IPS-20b (cell line): ENCODE measurements around the gene CDH4.
"Not testable (repeated sequence)": the region's sequence is repeated elsewhere in the genome, so short reads cannot be mapped to it uniquely, and the experiment has no call there.

Source experiments
- H3K27ac ChIP-seq: one replicate; pipeline ENCODE4 v1.5.1; 2013; ENCODE audit warnings: low read length
- H3K27me3 ChIP-seq: 2 replicates; pipeline ENCODE4 v1.6.1; 2013; ENCODE audit warnings: mild to moderate bottlenecking, low read length, inconsistent platforms; ENCODE audit not compliant: insufficient read depth
- H3K36me3 ChIP-seq: 2 replicates; pipeline ENCODE4 v1.6.1; 2013; ENCODE audit warnings: low read depth, mild to moderate bottlenecking, inconsistent platforms, low read length, moderate library complexity; ENCODE audit not compliant: insufficient read depth
- H3K4me1 ChIP-seq: 2 replicates; pipeline ENCODE4 v1.6.1; 2013; ENCODE audit warnings: mild to moderate bottlenecking, control low read depth, inconsistent platforms, low read length, moderate library complexity; ENCODE audit not compliant: insufficient read depth
- H3K4me3 ChIP-seq: 2 replicates; pipeline ENCODE4 v1.5.1; 2013; ENCODE audit warnings: mild to moderate bottlenecking, low read length, inconsistent platforms
- H3K9ac ChIP-seq: 2 replicates; pipeline ENCODE4 v1.6.1; 2013; ENCODE audit warnings: low read depth, mild to moderate bottlenecking, inconsistent platforms, low read length, moderate library complexity
- H3K9me3 ChIP-seq: 2 replicates; pipeline ENCODE4 v1.6.1; 2013; ENCODE audit warnings: mild to moderate bottlenecking, low read depth, low read length, inconsistent platforms; ENCODE audit not compliant: insufficient read depth

Gene CDH4

GRCh38 chr20:61852268-61853072 is 600.4 kb downstream of the CDH4 start:
- no peak overlapping the region for H3K9ac ChIP-seq
- no peaks in the 10 kb centered on the region for H3K4me1 ChIP-seq
- H3K4me3 ChIP-seq: no peak overlapping the region
- no peak overlapping the region for H3K27ac ChIP-seq
- peaks cover 10% of the 10 kb centered on the region; the same call in 1 of the 2 replicates for H3K27me3 ChIP-seq
- H3K9me3 ChIP-seq: no peaks in the 10 kb centered on the region; the same call in 1 of the 2 replicates
- no peaks in the 10 kb centered on the region for H3K36me3 ChIP-seq

GRCh38 chr20:61853073-61854005 is 601.3 kb downstream of the CDH4 start:
- H3K27ac ChIP-seq: no peak overlapping the region
- H3K4me3 ChIP-seq: no peak overlapping the region
- H3K4me1 ChIP-seq: no peaks in the 10 kb centered on the region
- peaks cover 19% of the 10 kb centered on the region; the same call in 1 of the 2 replicates for H3K27me3 ChIP-seq
- no peak overlapping the region for H3K9ac ChIP-seq
- H3K36me3 ChIP-seq: no peaks in the 10 kb centered on the region
- no peaks in the 10 kb centered on the region; the same call in 1 of the 2 replicates for H3K9me3 ChIP-seq

- H3K9ac ChIP-seq: not testable (repeated sequence)
Measured at GRCh38 chr20:61854538-61854937, 602.5 kb downstream of the CDH4 start.

GRCh38 chr20:61855286-61855685 is 603.2 kb downstream of the CDH4 start:
- no peaks in the 10 kb centered on the region for H3K4me1 ChIP-seq
- H3K9me3 ChIP-seq: no peaks in the 10 kb centered on the region; the same call in 1 of the 2 replicates
- no peak overlapping the region for H3K27ac ChIP-seq
- H3K9ac ChIP-seq: no peak overlapping the region
- no peaks in the 10 kb centered on the region for H3K36me3 ChIP-seq
- H3K27me3 ChIP-seq: peaks cover 24% of the 10 kb centered on the region; the same call in 1 of the 2 replicates
- H3K4me3 ChIP-seq: no peak overlapping the region

More at GRCh38 chr20:61854538-61854937, 602.5 kb downstream of the CDH4 start:
- H3K9me3 ChIP-seq, H3K36me3 ChIP-seq, H3K4me3 ChIP-seq, H3K27ac ChIP-seq, H3K4me1 ChIP-seq: not testable (repeated sequence)
- peaks cover 22% of the 10 kb centered on the region; the same call in 1 of the 2 replicates for H3K27me3 ChIP-seq

- Histone ChIP-seq H3K9ac (no peak overlapping the region), H3K27ac (no peak overlapping the region), H3K4me3 (no peak overlapping the region), H3K36me3 (no peaks in the 10 kb centered on the region), H3K4me1 (no peaks in the 10 kb centered on the region), H3K9me3 (no peaks in the 10 kb centered on the region; the same call in 1 of the 2 replicates), H3K27me3 (peaks cover 20% of the 10 kb centered on the region; the same call in 1 of the 2 replicates)
Measured at GRCh38 chr20:61856626-61857413, 604.8 kb downstream of the CDH4 start.

GRCh38 chr20:61857414-61857775 is 605.3 kb downstream of the CDH4 start:
- no peaks in the 10 kb centered on the region; the same call in 1 of the 2 replicates for H3K9me3 ChIP-seq
- no peak overlapping the region for H3K9ac ChIP-seq
- H3K27me3 ChIP-seq: peaks cover 20% of the 10 kb centered on the region; the same call in 1 of the 2 replicates
- no peak overlapping the region for H3K4me3 ChIP-seq
- no peaks in the 10 kb centered on the region for H3K4me1 ChIP-seq
- no peak overlapping the region for H3K27ac ChIP-seq
- no peaks in the 10 kb centered on the region for H3K36me3 ChIP-seq

- H3K27me3 ChIP-seq: peaks cover 20% of the 10 kb centered on the region; the same call in 1 of the 2 replicates
- no peaks in the 10 kb centered on the region for H3K36me3 ChIP-seq
- no peak overlapping the region for H3K27ac ChIP-seq
- H3K9ac ChIP-seq: no peak overlapping the region
- H3K4me3 ChIP-seq: no peak overlapping the region
- H3K4me1 ChIP-seq: no peaks in the 10 kb centered on the region
- H3K9me3 ChIP-seq: no peaks in the 10 kb centered on the region; the same call in 1 of the 2 replicates
Measured at GRCh38 chr20:61857884-61858283, 605.8 kb downstream of the CDH4 start.

GRCh38 chr20:61859767-61860166 is 607.7 kb downstream of the CDH4 start:
- Histone ChIP-seq H3K27ac (no peak overlapping the region), H3K9ac (no peak overlapping the region), H3K36me3 (no peaks in the 10 kb centered on the region), H3K4me1 (no peaks in the 10 kb centered on the region), H3K4me3 (no peak overlapping the region), H3K27me3 (peaks cover 20% of the 10 kb centered on the region; the same call in 1 of the 2 replicates), H3K9me3 (no peaks in the 10 kb centered on the region)

GRCh38 chr20:61860260-61860987 is 608.4 kb downstream of the CDH4 start:
- H3K4me3 ChIP-seq: no peak overlapping the region
- no peak overlapping the region for H3K9ac ChIP-seq
- no peaks in the 10 kb centered on the region for H3K36me3 ChIP-seq
- H3K9me3 ChIP-seq: no peaks in the 10 kb centered on the region
- H3K4me1 ChIP-seq: no peaks in the 10 kb centered on the region
- H3K27me3 ChIP-seq: peaks cover 25% of the 10 kb centered on the region
- no peak overlapping the region for H3K27ac ChIP-seq

- no peak overlapping the region for H3K4me3 ChIP-seq
Measured at GRCh38 chr20:61861054-61861841, 609.2 kb downstream of the CDH4 start.

More at GRCh38 chr20:61861054-61861841, 609.2 kb downstream of the CDH4 start:
- Histone ChIP-seq H3K9ac (no peak overlapping the region), H3K4me1 (no peaks in the 10 kb centered on the region), H3K27ac (no peak overlapping the region), H3K36me3 (no peaks in the 10 kb centered on the region), H3K9me3 (no peaks in the 10 kb centered on the region), H3K27me3 (peaks cover 32% of the 10 kb centered on the region)
